GM18502 (cell line): ENCODE results near the gene SMCO4.

Experiments used
- ATAC-seq: cut with Tn5 transposase; IDR thresholded peaks from one replicate; pipeline ENCODE4 v1.9.1; 2021; ENCODE audit warnings: mild to moderate bottlenecking; ENCODE audit not compliant: unreplicated experiment, poor library complexity

The SMCO4 gene

GRCh38 chr11:93563857-93564256, 20.7 kb upstream of the SMCO4 start:
- ATAC-seq, result no peak

- no peak for ATAC-seq
These were observed 17.2 kb upstream of the SMCO4 start for GRCh38 chr11:93560199-93560932.

- ATAC-seq, result no peak
These were observed 16.5 kb upstream of the SMCO4 start for GRCh38 chr11:93559681-93560080.

- ATAC-seq, result no peak
These were observed 9.7 kb upstream of the SMCO4 start for GRCh38 chr11:93552874-93553273.

- ATAC-seq, result no peak
These were observed 6.8 kb upstream of the SMCO4 start for GRCh38 chr11:93549976-93550375.

- peak; percentile 40 for ATAC-seq
These were observed 5.6 kb upstream of the SMCO4 start for GRCh38 chr11:93548679-93549319.

- no peak for ATAC-seq
These were observed 4.6 kb upstream of the SMCO4 start for GRCh38 chr11:93547773-93548172.

GRCh38 chr11:93547028-93547427, 3.8 kb upstream of the SMCO4 start:
- ATAC-seq, result no peak

GRCh38 chr11:93545566-93545965, 2.4 kb upstream of the SMCO4 start:
- ATAC-seq, result no peak

- peak; percentile 39 for ATAC-seq
These were observed 371 bp downstream of the SMCO4 start for GRCh38 chr11:93542811-93543229.

GRCh38 chr11:93541884-93542810, 1.0 kb downstream of the SMCO4 start:
- ATAC-seq, result peak; percentile 69

- no peak for ATAC-seq
These were observed 2.2 kb downstream of the SMCO4 start for GRCh38 chr11:93540896-93541553.

GRCh38 chr11:93540337-93540736, 2.9 kb downstream of the SMCO4 start:
- no peak for ATAC-seq

- ATAC-seq, result no peak
These were observed 5.4 kb downstream of the SMCO4 start for GRCh38 chr11:93537767-93538261.

GRCh38 chr11:93537049-93537448, 6.1 kb downstream of the SMCO4 start:
- ATAC-seq, result no peak

GRCh38 chr11:93536101-93536861, 6.9 kb downstream of the SMCO4 start:
- peak; percentile 3 for ATAC-seq

GRCh38 chr11:93535578-93535977, 7.6 kb downstream of the SMCO4 start:
- ATAC-seq, result peak; percentile 60

- no peak for ATAC-seq
These were observed 10.4 kb downstream of the SMCO4 start for GRCh38 chr11:93532806-93533205.

GRCh38 chr11:93532281-93532789, 10.9 kb downstream of the SMCO4 start:
- peak; percentile 43 for ATAC-seq
